ENCODE results near the gene PKIG. TPM values are rescaled to one million over a fixed set of nuclear protein-coding genes. Genes with fewer than 3 reads are reported as not detected.

The PKIG gene
- polyA plus RNA-seq, 4 donors: 16.3 to 47.8 (median 36.6) TPM

GRCh38 chr20:44657875-44658274, 75.5 kb downstream of the PKIG start:
- 92 to 97% (median 96%) methylated on average over 2 of the region's 2 CpGs for WGBS, 3 donors
- H3K27ac ChIP-seq (ENCODE audit: low read depth in 1 of 3, low read length in 2 of 3): no peak overlapping the region
- no peak for FAIRE-seq

GRCh38 chr20:44658810-44659209, 76.4 kb downstream of the PKIG start:
- no peaks in the 10 kb centered on the region for H3K4me1 ChIP-seq (ENCODE audit: control insufficient read depth in 3 of 3, insufficient read depth in 2 of 3, low read depth in 1 of 3, low read length in 2 of 3)
- H3K27ac ChIP-seq (ENCODE audit: low read depth in 1 of 3, low read length in 2 of 3): no peak overlapping the region
- no peaks in the 10 kb centered on the region for H3K36me3 ChIP-seq (ENCODE audit: control insufficient read depth in 3 of 3, insufficient read depth in 2 of 3, low read depth in 1 of 3, low read length in 3 of 3)
- H3K4me3 ChIP-seq (ENCODE audit: low read depth in 1 of 3, low read length in 3 of 3): no peak overlapping the region
- DNase-seq (no peak), FAIRE-seq (no peak)
- peaks cover 0 to 14% (median 0%) of the 10 kb centered on the region in 3 donors for H3K27me3 ChIP-seq (ENCODE audit: control insufficient read depth in 3 of 3, insufficient read depth in 3 of 3, low read length in 3 of 3)
- peaks cover 0 to 12% of the 10 kb centered on the region in 2 donors for H3K9me3 ChIP-seq (ENCODE audit: control insufficient read depth in 2 of 2, insufficient read depth in 1 of 2, low read depth in 1 of 2, low read length in 1 of 2)

More at GRCh38 chr20:44657875-44658274, 75.5 kb downstream of the PKIG start:
- no peak for DNase-seq
- Histone ChIP-seq H3K9me3 (ENCODE audit: control insufficient read depth in 2 of 2, insufficient read depth in 1 of 2, low read depth in 1 of 2, low read length in 1 of 2) (peaks cover 0 to 12% of the 10 kb centered on the region in 2 donors), H3K36me3 (ENCODE audit: control insufficient read depth in 3 of 3, insufficient read depth in 2 of 3, low read depth in 1 of 3, low read length in 3 of 3) (no peaks in the 10 kb centered on the region), H3K27me3 (ENCODE audit: control insufficient read depth in 3 of 3, insufficient read depth in 3 of 3, low read length in 3 of 3) (peaks cover 0 to 20% (median 0%) of the 10 kb centered on the region in 3 donors), H3K4me3 (ENCODE audit: low read depth in 1 of 3, low read length in 3 of 3) (no peak overlapping the region), H3K4me1 (ENCODE audit: control insufficient read depth in 3 of 3, insufficient read depth in 2 of 3, low read depth in 1 of 3, low read length in 2 of 3) (peaks cover 0 to 3% (median 0%) of the 10 kb centered on the region in 3 donors)

GRCh38 chr20:44659931-44660330, 77.6 kb downstream of the PKIG start:
- no peak for DNase-seq
- no peaks in the 10 kb centered on the region for H3K4me1 ChIP-seq (ENCODE audit: control insufficient read depth in 3 of 3, insufficient read depth in 2 of 3, low read depth in 1 of 3, low read length in 2 of 3)
- WGBS, 3 donors: 89 to 94% (median 89%) methylated on average over 2 of the region's 2 CpGs
- no peaks in the 10 kb centered on the region for H3K36me3 ChIP-seq (ENCODE audit: control insufficient read depth in 3 of 3, insufficient read depth in 2 of 3, low read depth in 1 of 3, low read length in 3 of 3)
- no peak overlapping the region for H3K27ac ChIP-seq (ENCODE audit: low read depth in 1 of 3, low read length in 2 of 3)
- peaks cover 0 to 10% (median 0%) of the 10 kb centered on the region in 3 donors for H3K27me3 ChIP-seq (ENCODE audit: control insufficient read depth in 3 of 3, insufficient read depth in 3 of 3, low read length in 3 of 3)
- H3K9me3 ChIP-seq (ENCODE audit: control insufficient read depth in 2 of 2, insufficient read depth in 1 of 2, low read depth in 1 of 2, low read length in 1 of 2): peaks cover 0 to 12% of the 10 kb centered on the region in 2 donors
- no peak overlapping the region for H3K4me3 ChIP-seq (ENCODE audit: low read depth in 1 of 3, low read length in 3 of 3)
- FAIRE-seq: no peak

- FAIRE-seq: no peak
- no peak for DNase-seq
- Histone ChIP-seq H3K36me3 (ENCODE audit: control insufficient read depth in 3 of 3, insufficient read depth in 2 of 3, low read depth in 1 of 3, low read length in 3 of 3) (no peaks in the 10 kb centered on the region), H3K27ac (ENCODE audit: low read depth in 1 of 3, low read length in 2 of 3) (no peak overlapping the region), H3K27me3 (ENCODE audit: control insufficient read depth in 3 of 3, insufficient read depth in 3 of 3, low read length in 3 of 3) (peaks cover 0 to 4% (median 0%) of the 10 kb centered on the region in 3 donors), H3K4me3 (ENCODE audit: low read depth in 1 of 3, low read length in 3 of 3) (no peak overlapping the region), H3K9me3 (ENCODE audit: control insufficient read depth in 2 of 2, insufficient read depth in 1 of 2, low read depth in 1 of 2, low read length in 1 of 2) (peaks cover 0 to 12% of the 10 kb centered on the region in 2 donors), H3K4me1 (ENCODE audit: control insufficient read depth in 3 of 3, insufficient read depth in 2 of 3, low read depth in 1 of 3, low read length in 2 of 3) (no peaks in the 10 kb centered on the region)
- WGBS, 3 donors: 75 to 87% (median 81%) methylated on average over 5 of the region's 5 CpGs
Observed at GRCh38 chr20:44660581-44660980, 78.2 kb downstream of the PKIG start.

GRCh38 chr20:44662261-44662660, 79.9 kb downstream of the PKIG start:
- DNase-seq (no peak), FAIRE-seq (no peak)
- 67 to 90% (median 77%) methylated on average over 3 of the region's 3 CpGs for WGBS, 3 donors

GRCh38 chr20:44664131-44664530, 81.8 kb downstream of the PKIG start:
- Histone ChIP-seq H3K4me1 (ENCODE audit: control insufficient read depth in 3 of 3, insufficient read depth in 2 of 3, low read depth in 1 of 3, low read length in 2 of 3) (no peaks in the 10 kb centered on the region), H3K4me3 (ENCODE audit: low read depth in 1 of 3, low read length in 3 of 3) (no peak overlapping the region), H3K36me3 (ENCODE audit: control insufficient read depth in 3 of 3, insufficient read depth in 2 of 3, low read depth in 1 of 3, low read length in 3 of 3) (no peaks in the 10 kb centered on the region), H3K9me3 (ENCODE audit: control insufficient read depth in 2 of 2, insufficient read depth in 1 of 2, low read depth in 1 of 2, low read length in 1 of 2) (peaks cover 0 to under 1% of the 10 kb centered on the region in 2 donors), H3K27ac (ENCODE audit: low read depth in 1 of 3, low read length in 2 of 3) (no peak overlapping the region), H3K27me3 (ENCODE audit: control insufficient read depth in 3 of 3, insufficient read depth in 3 of 3, low read length in 3 of 3) (no peaks in the 10 kb centered on the region)
- DNase-seq (no peak), FAIRE-seq (no peak)
- WGBS, 3 donors: 63 to 89% (median 80%) methylated on average over 3 of the region's 3 CpGs

More at GRCh38 chr20:44662261-44662660, 79.9 kb downstream of the PKIG start:
- peaks cover 0 to 12% of the 10 kb centered on the region in 2 donors for H3K9me3 ChIP-seq (ENCODE audit: control insufficient read depth in 2 of 2, insufficient read depth in 1 of 2, low read depth in 1 of 2, low read length in 1 of 2)
- no peaks in the 10 kb centered on the region for H3K27me3 ChIP-seq (ENCODE audit: control insufficient read depth in 3 of 3, insufficient read depth in 3 of 3, low read length in 3 of 3)
- H3K36me3 ChIP-seq (ENCODE audit: control insufficient read depth in 3 of 3, insufficient read depth in 2 of 3, low read depth in 1 of 3, low read length in 3 of 3): no peaks in the 10 kb centered on the region
- H3K4me3 ChIP-seq (ENCODE audit: low read depth in 1 of 3, low read length in 3 of 3): no peak overlapping the region
- no peak overlapping the region for H3K27ac ChIP-seq (ENCODE audit: low read depth in 1 of 3, low read length in 2 of 3)
- H3K4me1 ChIP-seq (ENCODE audit: control insufficient read depth in 3 of 3, insufficient read depth in 2 of 3, low read depth in 1 of 3, low read length in 2 of 3): no peaks in the 10 kb centered on the region

GRCh38 chr20:44666066-44666465, 83.7 kb downstream of the PKIG start:
- WGBS, 3 donors: 78 to 92% (median 88%) methylated on average over 3 of the region's 3 CpGs
- Histone ChIP-seq H3K4me3 (ENCODE audit: low read depth in 1 of 3, low read length in 3 of 3) (no peak overlapping the region), H3K27me3 (ENCODE audit: control insufficient read depth in 3 of 3, insufficient read depth in 3 of 3, low read length in 3 of 3) (no peaks in the 10 kb centered on the region), H3K9me3 (ENCODE audit: control insufficient read depth in 2 of 2, insufficient read depth in 1 of 2, low read depth in 1 of 2, low read length in 1 of 2) (no peaks in the 10 kb centered on the region), H3K4me1 (ENCODE audit: control insufficient read depth in 3 of 3, insufficient read depth in 2 of 3, low read depth in 1 of 3, low read length in 2 of 3) (no peaks in the 10 kb centered on the region), H3K27ac (ENCODE audit: low read depth in 1 of 3, low read length in 2 of 3) (no peak overlapping the region), H3K36me3 (ENCODE audit: control insufficient read depth in 3 of 3, insufficient read depth in 2 of 3, low read depth in 1 of 3, low read length in 3 of 3) (no peaks in the 10 kb centered on the region)
- DNase-seq: no peak
- FAIRE-seq: no peak

Other genes starting within 250 kb of the PKIG start
- gene R3HDML, start 245.5 kb upstream of the PKIG start, polyA plus RNA-seq: under 1 TPM in 1 of 4 donors, not detected in 3; 0.06 TPM
- 100 to 1,000 TPM in 2 of 4 donors, 10 to 100 TPM in 2; 56.7 to 324 (median 111) TPM for gene HNF4A, start 226.9 kb upstream of the PKIG start, polyA plus RNA-seq
- gene TTPAL, start 106.7 kb upstream of the PKIG start, polyA plus RNA-seq: 10 to 100 TPM in 1 of 4 donors, 1 to 10 TPM in 3; 1.8 to 10.2 (median 3.6) TPM
- gene SERINC3, start 60.5 kb upstream of the PKIG start, polyA plus RNA-seq: 10 to 100 TPM; 13.2 to 74.8 (median 39.6) TPM
- 100 to 1,000 TPM in 2 of 4 donors, 10 to 100 TPM in 1, 1 to 10 TPM in 1; 4.3 to 135 (median 101) TPM for gene ADA, start 69.1 kb downstream of the PKIG start, polyA plus RNA-seq
- gene CCN5, start 132.8 kb downstream of the PKIG start, polyA plus RNA-seq: 1 to 10 TPM in 2 of 4 donors, under 1 TPM in 1, not detected in 1; 0.07 to 2.2 (median 1.9) TPM
- under 1 TPM in 2 of 4 donors, not detected in 2; 0.35 to 0.67 TPM for gene KCNK15, start 163.3 kb downstream of the PKIG start, polyA plus RNA-seq
- gene RIMS4, start 228.0 kb downstream of the PKIG start, polyA plus RNA-seq: 1 to 10 TPM in 2 of 4 donors, not detected in 2; 1.2 to 9.3 TPM